GM19438 (cell line): ENCODE data around the gene FAM120C.

Experiments used
- ATAC-seq: cut with Tn5 transposase; IDR thresholded peaks from one replicate; pipeline ENCODE4 v1.9.1; 2021; ENCODE audit warnings: low read depth; ENCODE audit not compliant: unreplicated experiment

Gene FAM120C

GRCh38 chrX:54166915-54167314, 16.1 kb downstream of the FAM120C start:
- no peak for ATAC-seq

GRCh38 chrX:54157561-54157960, 25.5 kb downstream of the FAM120C start:
- no peak for ATAC-seq

- no peak for ATAC-seq
These were observed 48.8 kb downstream of the FAM120C start for GRCh38 chrX:54134269-54134668.

GRCh38 chrX:54116391-54116790, 66.7 kb downstream of the FAM120C start:
- no peak for ATAC-seq

GRCh38 chrX:54093571-54093970, 89.5 kb downstream of the FAM120C start:
- ATAC-seq, result no peak

- ATAC-seq, result no peak
These were observed 89.9 kb downstream of the FAM120C start for GRCh38 chrX:54093159-54093558.

- no peak for ATAC-seq
These were observed 92.2 kb downstream of the FAM120C start for GRCh38 chrX:54090880-54091279.

GRCh38 chrX:54089191-54089590, 93.9 kb downstream of the FAM120C start:
- ATAC-seq, result no peak

- no peak for ATAC-seq
These were observed 95.4 kb downstream of the FAM120C start for GRCh38 chrX:54087661-54088060.

GRCh38 chrX:54085666-54086065, 97.4 kb downstream of the FAM120C start:
- no peak for ATAC-seq

- ATAC-seq, result no peak
These were observed 106.2 kb downstream of the FAM120C start for GRCh38 chrX:54076903-54077302.

GRCh38 chrX:54074826-54075225, 108.2 kb downstream of the FAM120C start:
- no peak for ATAC-seq

- ATAC-seq, result no peak
These were observed 115.3 kb downstream of the FAM120C start for GRCh38 chrX:54067766-54068165.

- ATAC-seq, result no peak
These were observed 116.2 kb downstream of the FAM120C start for GRCh38 chrX:54066841-54067240.

- ATAC-seq, result no peak
These were observed 118.5 kb downstream of the FAM120C start for GRCh38 chrX:54064564-54064963.

- no peak for ATAC-seq
These were observed 119.7 kb downstream of the FAM120C start for GRCh38 chrX:54063361-54063760.

GRCh38 chrX:54049801-54050200, 133.3 kb downstream of the FAM120C start:
- ATAC-seq, result no peak

GRCh38 chrX:54048412-54048811, 134.6 kb downstream of the FAM120C start:
- ATAC-seq, result no peak

GRCh38 chrX:54045563-54046228, 137.4 kb downstream of the FAM120C start:
- no peak for ATAC-seq

- ATAC-seq, result peak; percentile 9
These were observed 138.1 kb downstream of the FAM120C start for GRCh38 chrX:54044877-54045338.

GRCh38 chrX:54044126-54044876, 138.8 kb downstream of the FAM120C start, which contains the start of gene PHF8:
PHF8 (minus strand) TSS chrX:54044473; CDS start chrX:54042728, 1,745 bp downstream.
- ATAC-seq, result peak; percentile 69
